HEK293 (cell line): Measurements from ENCODE around the gene CDKAL1.

Experiments used
- CTCF ChIA-PET: fragments of 350-600 bp; formaldehyde crosslinking; extraction: SDS; loops from one replicate; lab custom pipeline; 2021; ENCODE audit warnings: antibody characterized with exemption; lab: Yijun Ruan, JAX
- POLR2A ChIA-PET: fragments of 300-600 bp; formaldehyde crosslinking; extraction: SDS; loops from one replicate; lab custom pipeline; 2020; ENCODE audit warnings: antibody characterized with exemption, inconsistent platforms; lab: Yijun Ruan, JAX
- H3K27ac ChIP-seq: fragments of 200-500 bp; sonication (Bioruptor generic); 2 replicates; pipeline ENCODE4 v1.5.1; 2014; ENCODE audit warnings: low read depth, low read length, control low read depth, inconsistent platforms; ENCODE audit errors: extremely low read depth
- H3K36me3 ChIP-seq, 2 experiments: fragments of 200-500 bp in 1 of 2; sonication (Bioruptor generic) in 1 of 2; 1 replicate in 1 of 2; 2 replicates in 1 of 2; pipeline ENCODE4 v1.5.1; 2014 to 2017; ENCODE audit warnings: inconsistent platforms in 2 of 2, low read length in 2 of 2; ENCODE audit not compliant: control insufficient read depth in 2 of 2, insufficient read depth in 1 of 2
- H3K4me1 ChIP-seq: fragments of 200-500 bp; sonication (Bioruptor generic); 2 replicates; pipeline ENCODE4 v1.5.1; 2014; ENCODE audit warnings: mild to moderate bottlenecking, low read length, inconsistent platforms; ENCODE audit not compliant: control insufficient read depth, insufficient read depth
- H3K4me3 ChIP-seq: 2 replicates; pipeline ENCODE4 v1.5.1; 2011; ENCODE audit warnings: low read depth, mild to moderate bottlenecking, control low read depth, low read length, moderate library complexity
- H3K9me3 ChIP-seq: fragments of 200-500 bp; sonication (Bioruptor generic); 2 replicates; pipeline ENCODE4 v1.5.1; 2014; ENCODE audit warnings: low read depth, low read length, inconsistent platforms; ENCODE audit not compliant: control insufficient read depth, insufficient read depth
- MZF1 ChIP-seq: fragments of 450-650 bp; formaldehyde crosslinking; IDR thresholded peaks from 2 replicates; pipeline ENCODE4 v1.5.1; 2017; ENCODE audit warnings: missing biosample characterization, missing genetic modification characterization, borderline replicate concordance
- OSR2 ChIP-seq: fragments of 450-650 bp; formaldehyde crosslinking; IDR thresholded peaks from 2 replicates; pipeline ENCODE4 v1.5.1; 2016; ENCODE audit warnings: missing biosample characterization, missing genetic modification characterization
- ZBTB1 ChIP-seq: fragments of 450-650 bp; formaldehyde crosslinking; IDR thresholded peaks from 2 replicates; pipeline ENCODE4 v1.5.1; 2016; ENCODE audit warnings: missing biosample characterization, missing genetic modification characterization
- ZFP69B ChIP-seq: fragments of 450-650 bp; formaldehyde crosslinking; IDR thresholded peaks from 2 replicates; pipeline ENCODE4 v1.5.1; 2016; ENCODE audit warnings: missing biosample characterization, missing genetic modification characterization
- ZNF10 ChIP-seq: fragments of 450-650 bp; formaldehyde crosslinking; IDR thresholded peaks from 2 replicates; pipeline ENCODE4 v1.5.1; 2017; ENCODE audit warnings: missing biosample characterization, missing genetic modification characterization
- ZNF146 ChIP-seq: fragments of 450-650 bp; formaldehyde crosslinking; IDR thresholded peaks from 2 replicates; pipeline ENCODE4 v1.5.1; 2016; ENCODE audit warnings: missing biosample characterization, missing genetic modification characterization
- ZNF221 ChIP-seq: fragments of 450-650 bp; formaldehyde crosslinking; IDR thresholded peaks from 2 replicates; pipeline ENCODE4 v1.5.1; 2017; ENCODE audit warnings: missing biosample characterization, missing genetic modification characterization, borderline replicate concordance
- ZNF223 ChIP-seq: fragments of 450-650 bp; formaldehyde crosslinking; IDR thresholded peaks from 2 replicates; pipeline ENCODE4 v1.5.1; 2016; ENCODE audit warnings: missing biosample characterization, missing genetic modification characterization
- ZNF248 ChIP-seq: fragments of 450-650 bp; formaldehyde crosslinking; IDR thresholded peaks from 2 replicates; pipeline ENCODE4 v1.5.1; 2017; ENCODE audit warnings: missing biosample characterization, missing genetic modification characterization
- ZNF366 ChIP-seq: fragments of 450-650 bp; formaldehyde crosslinking; conservative IDR thresholded peaks from 2 replicates; pipeline ENCODE4 v1.5.1; 2016; ENCODE audit warnings: missing biosample characterization, missing genetic modification characterization
- ZNF416 ChIP-seq: fragments of 450-650 bp; formaldehyde crosslinking; IDR thresholded peaks from 2 replicates; pipeline ENCODE4 v1.5.1; 2016; ENCODE audit warnings: missing biosample characterization, missing genetic modification characterization
- ZNF521 ChIP-seq: fragments of 450-650 bp; formaldehyde crosslinking; IDR thresholded peaks from 2 replicates; pipeline ENCODE4 v1.5.1; 2017; ENCODE audit warnings: missing biosample characterization, mild to moderate bottlenecking, missing genetic modification characterization
- ZNF529 ChIP-seq: fragments of 450-650 bp; formaldehyde crosslinking; IDR thresholded peaks from 2 replicates; pipeline ENCODE4 v1.5.1; 2017; ENCODE audit warnings: missing genetic modification characterization, missing biosample characterization; ENCODE audit not compliant: insufficient replicate concordance
- ZNF776 ChIP-seq: fragments of 450-650 bp; formaldehyde crosslinking; IDR thresholded peaks from 2 replicates; pipeline ENCODE4 v1.5.0; 2017; ENCODE audit warnings: missing biosample characterization, missing genetic modification characterization, borderline replicate concordance
- ZNF777 ChIP-seq: fragments of 450-650 bp; formaldehyde crosslinking; IDR thresholded peaks from 2 replicates; pipeline ENCODE4 v1.5.1; 2017; ENCODE audit warnings: missing biosample characterization, missing genetic modification characterization, borderline replicate concordance
- TF ChIP-seq, protein P1 (sequence below): fragments of 450-650 bp; formaldehyde crosslinking; conservative IDR thresholded peaks from 2 replicates; pipeline ENCODE4 v1.5.1; 2016; ENCODE audit warnings: low read depth, missing biosample characterization, missing genetic modification characterization
- TF ChIP-seq, protein P2 (sequence below): fragments of 450-650 bp; formaldehyde crosslinking; IDR thresholded peaks from 2 replicates; pipeline ENCODE4 v1.5.1; 2016; ENCODE audit warnings: missing biosample characterization, missing genetic modification characterization, low read depth
- TF ChIP-seq, protein P3 (sequence below): fragments of 450-650 bp; formaldehyde crosslinking; IDR thresholded peaks from 2 replicates; pipeline ENCODE4 v1.5.1; 2016; ENCODE audit warnings: missing biosample characterization, missing genetic modification characterization

Gene CDKAL1

DNA sequence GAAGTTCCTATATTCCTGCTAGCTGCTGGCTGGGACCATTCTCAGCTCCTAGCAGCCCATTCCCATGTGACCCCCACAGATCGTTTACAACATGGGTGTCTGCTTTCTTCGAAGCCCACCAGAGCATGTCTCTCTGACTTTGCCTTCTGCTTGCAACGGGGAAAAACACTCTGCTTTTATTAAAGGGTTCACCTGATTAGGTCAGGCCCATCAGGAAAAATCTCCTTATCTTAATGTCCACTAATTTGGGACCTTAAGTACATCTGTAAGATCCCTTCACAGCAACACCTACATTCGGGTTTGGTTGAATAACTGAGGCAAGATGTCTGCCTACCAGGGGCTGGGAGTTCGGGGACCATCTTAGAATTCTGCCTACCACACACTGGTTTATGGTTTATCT, 496.9 kb downstream of the CDKAL1 start:
- Histone ChIP-seq H3K4me3 (no peak overlapping the region), H3K27ac (no peak overlapping the region), H3K9me3 (no peaks in the 10 kb centered on the region), H3K36me3 (no peaks in the 10 kb centered on the region), H3K4me1 (no peaks in the 10 kb centered on the region)
- ChIA-PET CTCF (no interaction called here), POLR2A (interaction anchor here (0.5 kb wide), 1 partner anchor 348 kb away, joined by 3 read pairs; no protein-coding TSS in a partner anchor)
- TF ChIP-seq ZNF10, result peak; percentile 93
- TF ChIP-seq, protein P1, sequence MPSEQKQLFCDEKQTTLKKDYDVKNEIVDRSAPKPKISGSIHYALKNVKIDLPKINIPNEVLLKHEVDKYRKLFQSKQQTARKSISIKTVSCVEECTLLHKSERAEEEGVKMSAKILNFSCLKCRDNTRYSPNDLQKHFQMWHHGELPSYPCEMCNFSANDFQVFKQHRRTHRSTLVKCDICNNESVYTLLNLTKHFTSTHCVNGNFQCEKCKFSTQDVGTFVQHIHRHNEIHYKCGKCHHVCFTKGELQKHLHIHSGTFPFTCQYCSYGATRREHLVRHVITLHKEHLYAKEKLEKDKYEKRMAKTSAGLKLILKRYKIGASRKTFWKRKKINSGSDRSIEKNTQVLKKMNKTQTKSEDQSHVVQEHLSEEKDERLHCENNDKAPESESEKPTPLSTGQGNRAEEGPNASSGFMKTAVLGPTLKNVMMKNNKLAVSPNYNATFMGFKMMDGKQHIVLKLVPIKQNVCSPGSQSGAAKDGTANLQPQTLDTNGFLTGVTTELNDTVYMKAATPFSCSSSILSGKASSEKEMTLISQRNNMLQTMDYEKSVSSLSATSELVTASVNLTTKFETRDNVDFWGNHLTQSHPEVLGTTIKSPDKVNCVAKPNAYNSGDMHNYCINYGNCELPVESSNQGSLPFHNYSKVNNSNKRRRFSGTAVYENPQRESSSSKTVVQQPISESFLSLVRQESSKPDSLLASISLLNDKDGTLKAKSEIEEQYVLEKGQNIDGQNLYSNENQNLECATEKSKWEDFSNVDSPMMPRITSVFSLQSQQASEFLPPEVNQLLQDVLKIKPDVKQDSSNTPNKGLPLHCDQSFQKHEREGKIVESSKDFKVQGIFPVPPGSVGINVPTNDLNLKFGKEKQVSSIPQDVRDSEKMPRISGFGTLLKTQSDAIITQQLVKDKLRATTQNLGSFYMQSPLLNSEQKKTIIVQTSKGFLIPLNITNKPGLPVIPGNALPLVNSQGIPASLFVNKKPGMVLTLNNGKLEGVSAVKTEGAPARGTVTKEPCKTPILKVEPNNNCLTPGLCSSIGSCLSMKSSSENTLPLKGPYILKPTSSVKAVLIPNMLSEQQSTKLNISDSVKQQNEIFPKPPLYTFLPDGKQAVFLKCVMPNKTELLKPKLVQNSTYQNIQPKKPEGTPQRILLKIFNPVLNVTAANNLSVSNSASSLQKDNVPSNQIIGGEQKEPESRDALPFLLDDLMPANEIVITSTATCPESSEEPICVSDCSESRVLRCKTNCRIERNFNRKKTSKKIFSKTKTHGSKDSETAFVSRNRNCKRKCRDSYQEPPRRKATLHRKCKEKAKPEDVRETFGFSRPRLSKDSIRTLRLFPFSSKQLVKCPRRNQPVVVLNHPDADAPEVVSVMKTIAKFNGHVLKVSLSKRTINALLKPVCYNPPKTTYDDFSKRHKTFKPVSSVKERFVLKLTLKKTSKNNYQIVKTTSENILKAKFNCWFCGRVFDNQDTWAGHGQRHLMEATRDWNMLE (tag by site-specific recombination), result no peak

DNA sequence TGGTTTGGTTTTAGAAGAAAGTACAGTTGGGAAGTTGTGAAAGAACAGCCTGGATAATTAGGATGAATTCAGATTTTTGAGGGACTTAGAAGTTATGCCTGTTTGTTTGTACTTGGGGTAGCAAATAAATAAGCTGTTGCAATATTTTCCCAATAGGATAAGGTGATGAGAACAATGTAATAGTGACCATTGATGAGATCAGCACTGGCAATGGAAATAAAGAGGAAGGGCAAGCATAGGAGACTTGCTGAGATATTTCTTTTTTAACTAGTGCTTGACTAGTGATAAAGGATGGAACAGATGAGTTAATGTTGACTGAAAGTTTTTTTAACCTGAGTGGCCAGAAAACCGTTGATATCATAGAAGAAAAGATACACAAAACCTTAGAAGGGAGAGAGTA, 498.8 kb downstream of the CDKAL1 start:
- CTCF ChIA-PET, result interaction anchor here (1.1 to 1.2 kb wide), 2 partner anchors 19 to 55 kb away, joined by 3 to 5 read pairs; no protein-coding TSS in a partner anchor
- H3K36me3 ChIP-seq, result no peaks in the 10 kb centered on the region
- POLR2A ChIA-PET, result no interaction called here
- no peak overlapping the region for H3K27ac ChIP-seq
- no peaks in the 10 kb centered on the region for H3K4me1 ChIP-seq
- H3K4me3 ChIP-seq, result no peak overlapping the region
- TF ChIP-seq ZNF223 (tag by site-specific recombination) (no peak), ZNF221 (no peak), ZFP69B (tag by site-specific recombination) (no peak), ZNF529 (tag by site-specific recombination) (no peak), ZNF10 (no peak), ZNF146 (tag by site-specific recombination) (no peak), ZNF521 (no peak), ZNF248 (no peak), ZNF776 (no peak), OSR2 (tag by site-specific recombination) (no peak)
- TF ChIP-seq, protein P2, sequence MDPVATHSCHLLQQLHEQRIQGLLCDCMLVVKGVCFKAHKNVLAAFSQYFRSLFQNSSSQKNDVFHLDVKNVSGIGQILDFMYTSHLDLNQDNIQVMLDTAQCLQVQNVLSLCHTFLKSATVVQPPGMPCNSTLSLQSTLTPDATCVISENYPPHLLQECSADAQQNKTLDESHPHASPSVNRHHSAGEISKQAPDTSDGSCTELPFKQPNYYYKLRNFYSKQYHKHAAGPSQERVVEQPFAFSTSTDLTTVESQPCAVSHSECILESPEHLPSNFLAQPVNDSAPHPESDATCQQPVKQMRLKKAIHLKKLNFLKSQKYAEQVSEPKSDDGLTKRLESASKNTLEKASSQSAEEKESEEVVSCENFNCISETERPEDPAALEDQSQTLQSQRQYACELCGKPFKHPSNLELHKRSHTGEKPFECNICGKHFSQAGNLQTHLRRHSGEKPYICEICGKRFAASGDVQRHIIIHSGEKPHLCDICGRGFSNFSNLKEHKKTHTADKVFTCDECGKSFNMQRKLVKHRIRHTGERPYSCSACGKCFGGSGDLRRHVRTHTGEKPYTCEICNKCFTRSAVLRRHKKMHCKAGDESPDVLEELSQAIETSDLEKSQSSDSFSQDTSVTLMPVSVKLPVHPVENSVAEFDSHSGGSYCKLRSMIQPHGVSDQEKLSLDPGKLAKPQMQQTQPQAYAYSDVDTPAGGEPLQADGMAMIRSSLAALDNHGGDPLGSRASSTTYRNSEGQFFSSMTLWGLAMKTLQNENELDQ (tag by site-specific recombination), result no peak
- TF ChIP-seq, protein P3, sequence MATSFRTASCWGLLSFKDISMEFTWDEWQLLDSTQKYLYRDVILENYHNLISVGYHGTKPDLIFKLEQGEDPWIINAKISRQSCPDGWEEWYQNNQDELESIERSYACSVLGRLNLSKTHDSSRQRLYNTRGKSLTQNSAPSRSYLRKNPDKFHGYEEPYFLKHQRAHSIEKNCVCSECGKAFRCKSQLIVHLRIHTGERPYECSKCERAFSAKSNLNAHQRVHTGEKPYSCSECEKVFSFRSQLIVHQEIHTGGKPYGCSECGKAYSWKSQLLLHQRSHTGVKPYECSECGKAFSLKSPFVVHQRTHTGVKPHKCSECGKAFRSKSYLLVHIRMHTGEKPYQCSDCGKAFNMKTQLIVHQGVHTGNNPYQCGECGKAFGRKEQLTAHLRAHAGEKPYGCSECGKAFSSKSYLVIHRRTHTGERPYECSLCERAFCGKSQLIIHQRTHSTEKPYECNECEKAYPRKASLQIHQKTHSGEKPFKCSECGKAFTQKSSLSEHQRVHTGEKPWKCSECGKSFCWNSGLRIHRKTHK, result no peak
- no peaks in the 10 kb centered on the region for H3K9me3 ChIP-seq

DNA sequence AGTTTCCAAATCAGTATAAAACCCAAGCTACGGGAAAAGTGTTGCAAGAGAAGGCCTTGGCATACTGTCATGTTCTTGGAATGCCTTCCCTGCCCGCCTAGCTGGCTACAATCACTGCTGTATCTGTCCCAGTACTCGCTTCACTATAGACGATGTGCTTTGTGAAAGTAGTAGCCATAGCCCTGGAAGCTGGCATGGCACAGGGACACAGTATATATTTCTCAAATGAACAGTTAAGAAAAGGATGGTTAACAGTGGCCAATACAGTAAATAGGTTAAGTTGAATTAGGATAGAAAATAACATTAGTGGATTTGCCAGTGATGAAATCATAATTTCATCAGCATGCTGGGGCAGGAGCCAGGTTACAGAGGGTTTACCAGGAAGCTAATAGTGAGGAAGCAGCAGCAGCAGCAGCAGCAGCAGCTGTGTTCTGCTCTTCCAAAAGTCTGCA, 499.3 kb downstream of the CDKAL1 start:
- H3K4me1 ChIP-seq, result no peaks in the 10 kb centered on the region
- H3K36me3 ChIP-seq, result no peaks in the 10 kb centered on the region
- no peak overlapping the region for H3K4me3 ChIP-seq
- CTCF ChIA-PET, result interaction anchor here (1.1 to 1.2 kb wide), 2 partner anchors 19 to 54 kb away, joined by 3 to 5 read pairs; no protein-coding TSS in a partner anchor
- H3K27ac ChIP-seq, result no peak overlapping the region
- H3K9me3 ChIP-seq, result no peaks in the 10 kb centered on the region
- POLR2A ChIA-PET, result no interaction called here
- TF ChIP-seq ZNF223 (tag by site-specific recombination) (no peak), ZBTB1 (tag by site-specific recombination) (no peak), ZNF366 (tag by site-specific recombination) (no peak), ZNF777 (tag by site-specific recombination) (no peak), ZNF416 (tag by site-specific recombination) (no peak), MZF1 (tag by site-specific recombination) (no peak)
- TF ChIP-seq, protein P1 (tag by site-specific recombination), result no peak
